Nephron progenitor cell (in vitro differentiated cells): Measurements from ENCODE around the gene ST7L.
"Not testable (repeated sequence)": the region's sequence is repeated elsewhere in the genome, so short reads cannot be mapped to it uniquely, and the experiment has no call there.

Experiments used
- DNase-seq: peaks from one replicate; pipeline ENCODE4 v3.0.0; 2021
- H3K27ac Mint-ChIP-seq: 2 replicates; pipeline ENCODE4 v1.8.0; 2021; ENCODE audit warnings: mild to moderate bottlenecking, moderate library complexity, mixed read lengths
- H3K27me3 Mint-ChIP-seq: 2 replicates; pipeline ENCODE4 v1.8.0; 2021; ENCODE audit warnings: mild to moderate bottlenecking, low read depth, mixed read lengths; ENCODE audit not compliant: poor library complexity
- H3K36me3 Mint-ChIP-seq: 2 replicates; pipeline ENCODE4 v1.8.0; 2021; ENCODE audit warnings: low read depth, mixed read lengths
- H3K4me1 Mint-ChIP-seq: 2 replicates; pipeline ENCODE4 v1.8.0; 2021; ENCODE audit warnings: mixed read lengths
- H3K4me3 Mint-ChIP-seq: 2 replicates; pipeline ENCODE4 v1.8.0; 2021; ENCODE audit warnings: mild to moderate bottlenecking, moderate library complexity, mixed read lengths
- H3K9me3 Mint-ChIP-seq: 2 replicates; pipeline ENCODE4 v1.8.0; 2021; ENCODE audit warnings: mild to moderate bottlenecking, moderate library complexity, mixed read lengths
- TF ChIP-seq, protein P1 (sequence below): fragments of 200-600 bp; sonication (generic); IDR thresholded peaks from 2 replicates; pipeline ENCODE4 v1.5.0; 2021; ENCODE audit warnings: antibody characterized with exemption

Gene ST7L

DNA sequence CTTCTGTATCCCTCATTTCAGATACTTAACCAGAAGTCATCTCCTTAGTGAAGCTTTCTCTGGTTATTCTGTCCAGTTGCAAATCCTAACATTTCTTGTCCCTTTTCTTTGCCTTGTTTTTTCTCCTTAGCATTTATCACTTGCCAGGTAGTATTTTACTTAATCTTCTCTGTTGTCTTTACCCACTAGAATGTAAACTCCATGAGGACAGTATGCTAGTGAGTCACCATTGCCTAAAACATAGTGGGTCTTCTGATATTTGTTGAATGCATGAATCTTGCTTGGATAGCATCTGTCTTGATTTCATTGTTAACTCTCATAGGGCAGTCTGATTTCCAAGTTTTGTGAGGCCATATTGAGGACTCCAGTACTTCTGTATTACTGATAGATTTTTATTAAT is 10.3 kb upstream of the ST7L start:
- no peak overlapping the region for H3K4me3 Mint-ChIP-seq
- TF ChIP-seq, protein P1, sequence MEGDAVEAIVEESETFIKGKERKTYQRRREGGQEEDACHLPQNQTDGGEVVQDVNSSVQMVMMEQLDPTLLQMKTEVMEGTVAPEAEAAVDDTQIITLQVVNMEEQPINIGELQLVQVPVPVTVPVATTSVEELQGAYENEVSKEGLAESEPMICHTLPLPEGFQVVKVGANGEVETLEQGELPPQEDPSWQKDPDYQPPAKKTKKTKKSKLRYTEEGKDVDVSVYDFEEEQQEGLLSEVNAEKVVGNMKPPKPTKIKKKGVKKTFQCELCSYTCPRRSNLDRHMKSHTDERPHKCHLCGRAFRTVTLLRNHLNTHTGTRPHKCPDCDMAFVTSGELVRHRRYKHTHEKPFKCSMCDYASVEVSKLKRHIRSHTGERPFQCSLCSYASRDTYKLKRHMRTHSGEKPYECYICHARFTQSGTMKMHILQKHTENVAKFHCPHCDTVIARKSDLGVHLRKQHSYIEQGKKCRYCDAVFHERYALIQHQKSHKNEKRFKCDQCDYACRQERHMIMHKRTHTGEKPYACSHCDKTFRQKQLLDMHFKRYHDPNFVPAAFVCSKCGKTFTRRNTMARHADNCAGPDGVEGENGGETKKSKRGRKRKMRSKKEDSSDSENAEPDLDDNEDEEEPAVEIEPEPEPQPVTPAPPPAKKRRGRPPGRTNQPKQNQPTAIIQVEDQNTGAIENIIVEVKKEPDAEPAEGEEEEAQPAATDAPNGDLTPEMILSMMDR: no peak
- H3K4me1 Mint-ChIP-seq: no peaks in the 10 kb centered on the region
- peak overlapping the region; percentile 8 for H3K27ac Mint-ChIP-seq
- H3K36me3 Mint-ChIP-seq: peaks cover 63% of the 10 kb centered on the region
- no peak for DNase-seq
- H3K27me3 Mint-ChIP-seq: no peaks in the 10 kb centered on the region
- H3K9me3 Mint-ChIP-seq: no peaks in the 10 kb centered on the region

DNA sequence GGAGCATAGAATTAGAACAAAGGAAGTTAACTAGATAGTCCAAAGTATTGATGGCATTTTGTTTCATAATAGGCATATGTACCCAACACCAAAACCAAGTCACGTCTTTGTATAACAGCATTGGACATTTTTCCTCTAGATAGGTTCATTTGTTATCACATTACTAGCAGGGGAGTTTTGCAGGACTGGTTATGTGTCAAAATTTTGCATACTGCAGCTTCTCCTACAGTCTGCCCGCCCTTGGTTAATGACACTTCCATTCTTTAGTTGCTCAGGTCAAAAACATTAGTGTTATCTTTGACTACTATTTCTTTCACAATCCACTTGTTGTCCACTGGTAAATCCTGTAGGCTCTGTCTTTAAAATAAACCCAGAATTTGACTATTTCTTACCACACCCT is 9.6 kb upstream of the ST7L start:
- Mint-ChIP-seq H3K4me3 (no peak overlapping the region), H3K27ac (no peak overlapping the region), H3K27me3 (no peaks in the 10 kb centered on the region), H3K9me3 (no peaks in the 10 kb centered on the region), H3K36me3 (peaks cover 57% of the 10 kb centered on the region), H3K4me1 (no peaks in the 10 kb centered on the region)
- TF ChIP-seq, protein P1: no peak
- DNase-seq: no peak

GRCh38 chr1:112626887-112627286 is 7.9 kb upstream of the ST7L start:
- Mint-ChIP-seq H3K4me3 (no peak overlapping the region), H3K36me3 (peaks cover 41% of the 10 kb centered on the region), H3K9me3 (no peaks in the 10 kb centered on the region), H3K4me1 (peaks cover 9% of the 10 kb centered on the region), H3K27me3 (no peaks in the 10 kb centered on the region), H3K27ac (no peak overlapping the region)
- DNase-seq: no peak
- TF ChIP-seq, protein P1: no peak

- Mint-ChIP-seq H3K4me3 (no peak overlapping the region), H3K36me3 (peaks cover 35% of the 10 kb centered on the region), H3K27ac (no peak overlapping the region), H3K4me1 (peaks cover 11% of the 10 kb centered on the region), H3K9me3 (no peaks in the 10 kb centered on the region), H3K27me3 (no peaks in the 10 kb centered on the region)
- DNase-seq: no peak
- TF ChIP-seq, protein P1: no peak
Observed at GRCh38 chr1:112626193-112626592, 7.3 kb upstream of the ST7L start.

- Mint-ChIP-seq H3K4me3 (no peak overlapping the region), H3K27me3 (no peaks in the 10 kb centered on the region), H3K27ac (peak overlapping the region; percentile 78), H3K36me3 (peaks cover 30% of the 10 kb centered on the region), H3K9me3 (no peaks in the 10 kb centered on the region), H3K4me1 (peaks cover 16% of the 10 kb centered on the region)
- no peak for DNase-seq
- TF ChIP-seq, protein P1: no peak
Observed at GRCh38 chr1:112625696-112626095, 6.8 kb upstream of the ST7L start.

- Mint-ChIP-seq H3K36me3 (peaks cover 22% of the 10 kb centered on the region), H3K4me1 (peaks cover 21% of the 10 kb centered on the region)
- DNase-seq, H3K27me3 Mint-ChIP-seq, H3K27ac Mint-ChIP-seq, H3K4me3 Mint-ChIP-seq, H3K9me3 Mint-ChIP-seq: not testable (repeated sequence)
Observed at GRCh38 chr1:112624493-112624892, 5.6 kb upstream of the ST7L start.
